ENCODE data around the gene SLCO1A2. TPM values are rescaled to one million over a fixed set of nuclear protein-coding genes. Genes with fewer than 3 reads are reported as not detected.

The SLCO1A2 gene
- total and polyA plus RNA-seq, 2 of the 4 experiments (the other 2 are of a cell fraction) = not detected

GRCh38 chr12:21219206-21219605 is 115.5 kb downstream of the SLCO1A2 start:
- dilution Hi-C loops (cut with HindIII; ENCODE audit: low sequenced_read_pairs, unreplicated experiment) (no loop called here), intact Hi-C loops (cut with micrococcal nuclease) (no loop called here), in situ Hi-C loops (cut with MboI; ENCODE audit: low sequenced_read_pairs) (no loop called here)
- Histone ChIP-seq H4K8ac (ENCODE audit: low read depth in 2 of 2, low read length in 2 of 2) (no peak overlapping the region), H3K14ac (replicated peaks; ENCODE audit: low read depth, low read length) (no peak overlapping the region), H2AFZ (replicated peaks; ENCODE audit: low read length, poor library complexity) (no peak overlapping the region), H2AK9ac (replicated peaks; ENCODE audit: low read depth, low read length, poor library complexity) (no peak overlapping the region), H3K4me3 (ENCODE audit: insufficient read depth, low read depth, low read length) (no peak overlapping the region), H4K20me1 (ENCODE audit: insufficient read depth, low read length) (no peaks in the 10 kb centered on the region), H3K79me1 (ENCODE audit: low read depth in 1 of 2, low read length in 2 of 2) (no peaks in the 10 kb centered on the region), H4K5ac (ENCODE audit: low read depth, low read length) (no peak overlapping the region), H2BK120ac (ENCODE audit: low read depth, low read length) (no peak overlapping the region), H2BK15ac (ENCODE audit: low read depth, low read length) (no peak overlapping the region), H4K91ac (ENCODE audit: insufficient read depth, low read depth, low read length) (no peak overlapping the region), H3K4ac (ENCODE audit: low read depth, low read length) (no peak overlapping the region), H3K27ac (ENCODE audit: insufficient read depth, low read length) (no peak overlapping the region), H3K9me3 (ENCODE audit: control insufficient read depth, insufficient read depth, low read length) (no peaks in the 10 kb centered on the region), H3K9ac (ENCODE audit: low read depth, low read length) (no peak overlapping the region), H3K23ac (ENCODE audit: low read depth, low read length) (no peak overlapping the region), H3K4me2 (ENCODE audit: low read depth, low read length) (no peak overlapping the region), H3K9me1 (ENCODE audit: insufficient read depth, low read length) (no peaks in the 10 kb centered on the region), H3K36me3 (ENCODE audit: control insufficient read depth, insufficient read depth, low read length) (no peaks in the 10 kb centered on the region), H2BK20ac (ENCODE audit: low read depth, low read length) (no peak overlapping the region), H2AK5ac (ENCODE audit: low read depth, low read length) (no peak overlapping the region), H3K27me3 (ENCODE audit: control insufficient read depth, insufficient read depth, low read length) (no peaks in the 10 kb centered on the region), H3K18ac (ENCODE audit: low read depth, low read length) (no peak overlapping the region), H3K56ac (ENCODE audit: extremely low read depth, insufficient read depth, low read length) (no peak overlapping the region), H3K4me1 (ENCODE audit: control insufficient read depth, insufficient read depth, low read length) (no peaks in the 10 kb centered on the region), H2BK5ac (ENCODE audit: low read depth, low read length, poor library complexity, severe bottlenecking) (no peak overlapping the region)
- TF ChIP-seq RFX5 (IDR thresholded peaks at IDR 0.05; ENCODE audit: low read depth, low read length) = no peak
- no peak for TF ChIP-seq MXI1 (IDR thresholded peaks at IDR 0.05; ENCODE audit: borderline replicate concordance, low read depth, low read length)
- TF ChIP-seq CEBPB (IDR thresholded peaks at IDR 0.05; ENCODE audit: low read depth, low read length) = no peak
- no peak for TF ChIP-seq BHLHE40 (IDR thresholded peaks at IDR 0.05; ENCODE audit: low read depth, low read length)
- TF ChIP-seq RAD21 (IDR thresholded peaks at IDR 0.05; ENCODE audit: low read length) = no peak
- no peak for TF ChIP-seq NFE2L2 (IDR thresholded peaks at IDR 0.05; ENCODE audit: low read depth, low read length)
- no peak for TF ChIP-seq RCOR1 (IDR thresholded peaks at IDR 0.05; ENCODE audit: insufficient replicate concordance, low read length)
- no peak for TF ChIP-seq SMC3 (IDR thresholded peaks at IDR 0.05; ENCODE audit: low read depth, low read length)
- TF ChIP-seq ELK1 (IDR thresholded peaks at IDR 0.05; ENCODE audit: borderline replicate concordance, low read depth, low read length) = no peak
- TF ChIP-seq CHD1 (IDR thresholded peaks at IDR 0.05; ENCODE audit: low read depth, low read length) = no peak
- TF ChIP-seq POLR2A (IDR thresholded peaks at IDR 0.05; ENCODE audit: low read depth, low read length) = no peak
- no peak for TF ChIP-seq MAFK (IDR thresholded peaks at IDR 0.05; ENCODE audit: low read depth, low read length)
- ChIA-PET CTCF (no interaction called here), POLR2A (ENCODE audit: unreplicated experiment) (no interaction called here)
- no TSS peak for BruUV-seq (replicated peaks)
- ATAC-seq (ENCODE audit: low read depth) (no peak), DNase-seq (no peak)
- WGBS, 2 experiments (ENCODE audit: extremely low coverage in 2 of 2, insufficient read length in 1 of 2) = 29% methylated on average over 1 of the region's 2 CpGs; no CpG with 5 or more reads in 1 of the 2 experiments
